Lower leg skin (tissue), 4 donors: ENCODE results near the gene ZNF593OS. TPM values are rescaled to one million over a fixed set of nuclear protein-coding genes. Genes with fewer than 3 reads are reported as not detected.

Experiments used
- DNase-seq, 2 donors: peaks; one replicate each; pipeline ENCODE4 v3.0.0-alpha.2; 2019; ENCODE audit warnings: low spot score in 2 of 2
- H3K4me3 ChIP-seq: fragments of 200-600 bp; sonication (generic); 2 replicates; pipeline ENCODE4 v1.5.1; 2017; ENCODE audit warnings: mild to moderate bottlenecking, low read depth; ENCODE audit not compliant: poor library complexity, severe bottlenecking
- CTCF ChIP-seq, 3 donors: fragments of 450-650 bp; IDR thresholded peaks; one replicate each; pipeline ENCODE4 v1.5.1; 2016; ENCODE audit warnings: antibody characterized with exemption in 3 of 3, mild to moderate bottlenecking in 3 of 3, moderate library complexity in 2 of 3
- POLR2A ChIP-seq, 2 donors: fragments of 450-650 bp; IDR thresholded peaks; one replicate each; pipeline ENCODE4 v1.6.1; 2016 to 2017; ENCODE audit warnings: antibody characterized with exemption in 2 of 2, mild to moderate bottlenecking in 1 of 2, moderate library complexity in 1 of 2
- WGBS, 2 donors: methylation state at CpG; one replicate each; pipeline ENCODE4 v1.1.5; 2018; 5-methylcytosine and 5-hydroxymethylcytosine counted together
- intact Hi-C: fragments of 100-400 bp; cut with DNase I; formaldehyde crosslinking; loops from one replicate; pipeline ENCODE4 v1.15.0; 2023; ENCODE audit warnings: low total_unique reads
- total RNA-seq, 4 donors: library from RNA; depleted of rRNA; stranded (reverse); fragments of >200 nt; gene quantifications; one replicate each; pipeline ENCODE4 v1.1.0, GENCODE V29; 2016

ZNF593OS gene
- total RNA-seq, 4 donors from 2014 or later, result not detected

- WGBS, 2 donors, result 85 to 87% methylated on average over 7 of the region's 7 CpGs
- DNase-seq, result no peak
- TF ChIP-seq POLR2A (IDR thresholded peaks at IDR 0.05), result no peak
- TF ChIP-seq CTCF (IDR thresholded peaks at IDR 0.05), result no peak
- intact Hi-C loops, result no loop called here
- no peak overlapping the region for H3K4me3 ChIP-seq
These were observed 10.7 kb upstream of the ZNF593OS start for GRCh38 chr1:26182383-26182696.

- DNase-seq, result no peak
- TF ChIP-seq POLR2A (IDR thresholded peaks at IDR 0.05) (no peak), CTCF (IDR thresholded peaks at IDR 0.05) (no peak)
- 73 to 78% methylated on average over 9 of the region's 9 CpGs for WGBS, 2 donors
- H3K4me3 ChIP-seq, result no peak overlapping the region
- intact Hi-C loops, result no loop called here
These were observed 10.2 kb upstream of the ZNF593OS start for GRCh38 chr1:26181586-26182382.

GRCh38 chr1:26180010-26180506 lies 8.4 kb upstream of the ZNF593OS start:
- intact Hi-C loops, result no loop called here
- no peak for TF ChIP-seq CTCF (IDR thresholded peaks at IDR 0.05)
- TF ChIP-seq POLR2A (IDR thresholded peaks at IDR 0.05), result no peak
- 80 to 85% methylated on average over 4 of the region's 4 CpGs for WGBS, 2 donors
- H3K4me3 ChIP-seq, result no peak overlapping the region
- no peak for DNase-seq

DNA sequence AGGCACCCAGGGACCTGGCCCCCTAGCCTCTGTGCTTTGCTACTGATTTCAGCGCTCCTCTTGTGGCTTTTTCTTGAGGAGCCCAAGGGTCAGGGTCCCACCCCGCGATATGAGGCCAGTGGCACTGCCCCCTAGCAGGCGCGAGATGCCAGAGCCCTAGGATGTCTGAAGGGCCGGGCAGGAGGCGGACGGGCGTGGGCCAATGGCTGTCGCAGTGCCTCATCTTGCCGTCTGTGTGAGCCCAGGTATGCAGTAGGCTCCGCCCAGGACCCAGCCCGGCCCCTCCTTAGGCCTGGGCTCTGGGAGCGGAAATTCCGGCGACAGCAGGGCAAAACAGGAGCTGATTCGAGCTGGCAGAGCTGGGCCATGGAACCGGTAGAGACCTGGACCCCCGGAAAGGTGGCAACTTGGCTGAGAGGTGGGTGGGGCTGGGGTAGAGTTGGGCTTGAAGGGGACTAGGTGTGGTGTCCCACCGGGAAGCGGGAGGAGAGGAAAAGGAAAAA lies 5.6 kb upstream of the ZNF593OS start, which contains the start of gene CNKSR1:
TSS of gene CNKSR1 (plus strand) at position 310 of the 503 bp plus-strand sequence. CDS start at position 367, 57 bp downstream.
- no peak for TF ChIP-seq CTCF (IDR thresholded peaks at IDR 0.05)
- TF ChIP-seq POLR2A (IDR thresholded peaks at IDR 0.05), result no peak
- H3K4me3 ChIP-seq, result no peak within 1 kb of the TSS
- intact Hi-C loops, result loop anchor here (10.0 kb wide), 1 partner anchor 148 kb away; no protein-coding TSS in a partner anchor
- WGBS, 2 donors, result 35 to 52% methylated on average over 18 to 19 of the region's 21 CpGs
- DNase-seq, result no peak

DNA sequence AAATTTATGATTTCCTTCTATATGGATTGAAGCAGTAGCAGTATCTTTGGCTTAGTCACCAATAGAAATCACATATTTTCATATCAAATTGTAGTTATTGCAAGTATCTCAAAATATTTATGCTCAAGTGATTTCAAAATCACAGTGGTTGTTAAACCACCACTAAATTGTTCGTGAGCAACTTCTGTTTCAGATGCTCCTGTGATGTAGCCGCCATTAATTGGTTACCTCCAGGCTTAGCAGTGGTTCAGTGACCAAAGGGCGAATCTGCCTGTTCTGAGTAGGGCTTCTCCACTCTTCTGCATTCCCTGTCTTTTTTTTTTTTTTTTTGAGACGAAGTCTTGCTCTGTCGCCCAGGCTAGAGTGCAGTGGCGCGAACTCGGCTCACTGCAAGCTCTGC lies 3.7 kb upstream of the ZNF593OS start:
- no peak for DNase-seq
- intact Hi-C loops, result loop anchor here (10.0 kb wide), 1 partner anchor 149 kb away; no protein-coding TSS in a partner anchor
- 90 to 94% methylated on average over 7 to 8 of the region's 8 CpGs for WGBS, 2 donors

More for the DNA sequence above, 3.7 kb upstream of the ZNF593OS start:
- TF ChIP-seq CTCF (IDR thresholded peaks at IDR 0.05), result no peak
- no peak for TF ChIP-seq POLR2A (IDR thresholded peaks at IDR 0.05)
- no peak overlapping the region for H3K4me3 ChIP-seq
